Measurements from ENCODE around the gene CYP39A1. TPM values are rescaled to one million over a fixed set of nuclear protein-coding genes. Genes with fewer than 3 reads are reported as not detected.

The CYP39A1 gene
- total and polyA plus RNA-seq, 10 of the 15 experiments (the other 5 are each of a cell fraction or from before 2014, with no cell fraction given): not detected

DNA sequence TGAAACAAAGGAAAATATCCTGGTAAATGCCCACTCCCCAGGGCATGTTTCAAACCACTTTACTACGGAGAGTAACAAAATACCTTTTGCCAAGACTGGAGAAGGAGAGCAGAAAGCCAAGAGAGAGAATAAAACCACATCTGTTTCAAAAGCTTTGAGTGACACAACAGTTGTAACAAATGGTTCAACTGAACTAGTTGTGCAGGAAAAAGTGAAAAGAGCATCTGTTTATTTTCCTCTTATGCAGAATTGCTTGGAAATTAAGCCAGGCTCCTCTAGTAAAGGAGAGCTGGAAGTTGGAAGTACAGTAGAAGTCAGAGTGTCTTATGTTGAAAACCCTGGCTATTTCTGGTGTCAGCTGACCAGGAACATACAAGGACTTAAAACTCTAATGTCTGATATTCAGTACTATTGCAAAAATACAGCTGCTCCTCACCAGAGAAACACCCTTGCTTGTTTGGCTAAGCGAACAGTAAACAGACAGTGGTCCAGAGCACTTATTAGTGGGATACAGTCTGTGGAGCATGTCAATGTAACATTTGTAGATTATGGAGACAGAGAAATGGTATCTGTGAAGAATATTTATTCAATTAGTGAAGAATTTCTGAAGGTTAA lies 37.6 kb upstream of the CYP39A1 start:
- RAD21 ChIA-PET (ENCODE audit: unreplicated experiment): no interaction called here
- TF ChIP-seq TARDBP (IDR thresholded peaks at IDR 0.05; ENCODE audit: borderline replicate concordance) (no peak), NFIC (IDR thresholded peaks at IDR 0.05; ENCODE audit: low read depth, low read length) (no peak), PBX3 (IDR thresholded peaks at IDR 0.05; ENCODE audit: insufficient replicate concordance, low read depth, low read length) (no peak), EED (IDR thresholded peaks at IDR 0.05; ENCODE audit: low read depth) (no peak), SPI1 (IDR thresholded peaks at IDR 0.05; ENCODE audit: borderline replicate concordance, insufficient read depth, low read depth, low read length) (no peak), MEF2A (IDR thresholded peaks at IDR 0.05; ENCODE audit: insufficient read depth, low read depth, low read length) (no peak)
- H3K36me3 ChIP-seq (ENCODE audit: control insufficient read depth in 2 of 2, insufficient read depth in 2 of 2, low read length in 1 of 2): no peaks in the 10 kb centered on the region
- 25% methylated on average over 2 of the region's 2 CpGs for WGBS (ENCODE audit: insufficient coverage, insufficient replicate concordance, low lambda C conversion rate, missing lambda C conversion rate)
- BruUV-seq (replicated peaks): no TSS peak
- CTCF ChIA-PET: interaction anchor here (1.1 kb wide), 1 partner anchor 13 kb away, joined by 3 read pairs; no protein-coding TSS in a partner anchor
- H3K9me3 ChIP-seq (replicated peaks; ENCODE audit: control insufficient read depth, insufficient read depth, low read length): no peaks in the 10 kb centered on the region
- no peak overlapping the region for H3K9ac ChIP-seq (ENCODE audit: control insufficient read depth, insufficient read depth, low read length)
- no peak overlapping the region for H2AFZ ChIP-seq (ENCODE audit: control insufficient read depth, low read depth, low read length)
- SMC1A ChIA-PET (ENCODE audit: uncharacterized antibody, unreplicated experiment): no interaction called here
- intact Hi-C loops (cut with micrococcal nuclease; ENCODE audit: unreplicated experiment) (no loop called here), in situ Hi-C loops (cut with MboI) (no loop called here)
- DNase-seq (ENCODE audit: low read depth, low spot score) (no peak), FAIRE-seq (no peak), ATAC-seq (no peak)
- H3K4me2 ChIP-seq (ENCODE audit: control insufficient read depth, insufficient read depth): no peak overlapping the region
- no peaks in the 10 kb centered on the region; a peak in 1 of 4 replicates for H3K27me3 ChIP-seq (replicated peaks in 1 of 2; ENCODE audit: control insufficient read depth in 2 of 2, insufficient read depth in 2 of 2, low read length in 1 of 2)
- POLR2A ChIA-PET: no interaction called here
- no peaks in the 10 kb centered on the region for H4K20me1 ChIP-seq (ENCODE audit: control insufficient read depth, insufficient read depth)
- no peak overlapping the region for H3K4me3 ChIP-seq
- no peak overlapping the region for H3K27ac ChIP-seq (ENCODE audit: control insufficient read depth, insufficient read depth)
- H3K79me2 ChIP-seq (ENCODE audit: control insufficient read depth, insufficient read depth, low read length): no peaks in the 10 kb centered on the region
- H3K4me1 ChIP-seq (ENCODE audit: control insufficient read depth, insufficient read depth, low read length): no peaks in the 10 kb centered on the region

GRCh38 chr6:46689657-46690056 lies 37.0 kb upstream of the CYP39A1 start:
- ChIA-PET RAD21 (ENCODE audit: unreplicated experiment) (no interaction called here), SMC1A (ENCODE audit: uncharacterized antibody, unreplicated experiment) (no interaction called here), CTCF (interaction anchor here (1.1 kb wide), 1 partner anchor 12 kb away, joined by 3 read pairs; no protein-coding TSS in a partner anchor), POLR2A (no interaction called here)
- intact Hi-C loops (cut with micrococcal nuclease; ENCODE audit: unreplicated experiment) (no loop called here), in situ Hi-C loops (cut with MboI) (no loop called here)
- TF ChIP-seq SMC3 (IDR thresholded peaks at IDR 0.05; ENCODE audit: borderline replicate concordance, low read length) (no peak), ZBTB11 (CRISPR knock-in tag; IDR thresholded peaks at IDR 0.05) (no peak), DPF2 (IDR thresholded peaks at IDR 0.05) (no peak), ZZZ3 (IDR thresholded peaks at IDR 0.05; ENCODE audit: control insufficient read depth, insufficient read length, low read depth) (no peak)
- no peaks in the 10 kb centered on the region for H3K9me3 ChIP-seq (replicated peaks; ENCODE audit: control insufficient read depth, insufficient read depth, low read length)
- no peak overlapping the region for H3K4me2 ChIP-seq (ENCODE audit: control insufficient read depth, insufficient read depth)
- no peaks in the 10 kb centered on the region for H3K4me1 ChIP-seq (ENCODE audit: control insufficient read depth, insufficient read depth, low read length)
- FAIRE-seq: no peak
- ATAC-seq: no peak
- DNase-seq (ENCODE audit: low read depth, low spot score): no peak
- BruUV-seq (replicated peaks): no TSS peak
- no peak overlapping the region for H3K4me3 ChIP-seq
- no peaks in the 10 kb centered on the region for H4K20me1 ChIP-seq (ENCODE audit: control insufficient read depth, insufficient read depth)
- H3K36me3 ChIP-seq (ENCODE audit: control insufficient read depth in 2 of 2, insufficient read depth in 2 of 2, low read length in 1 of 2): no peaks in the 10 kb centered on the region
- H3K9ac ChIP-seq (ENCODE audit: control insufficient read depth, insufficient read depth, low read length): no peak overlapping the region
- WGBS (ENCODE audit: insufficient coverage, insufficient replicate concordance, low lambda C conversion rate, missing lambda C conversion rate): 37% methylated on average over 3 of the region's 3 CpGs
- H3K27ac ChIP-seq (ENCODE audit: control insufficient read depth, insufficient read depth): no peak overlapping the region
- H3K27me3 ChIP-seq (replicated peaks in 1 of 2; ENCODE audit: control insufficient read depth in 2 of 2, insufficient read depth in 2 of 2, low read length in 1 of 2): no peaks in the 10 kb centered on the region; a peak in 1 of 4 replicates
- H3K79me2 ChIP-seq (ENCODE audit: control insufficient read depth, insufficient read depth, low read length): no peaks in the 10 kb centered on the region
- H2AFZ ChIP-seq (ENCODE audit: control insufficient read depth, low read depth, low read length): no peak overlapping the region

All from GM12878 (cell line).